HEK293 (cell line): Measurements from ENCODE around the gene GPR132.
"Not testable (repeated sequence)": the region's sequence is repeated elsewhere in the genome, so short reads cannot be mapped to it uniquely, and the experiment has no call there.

Source experiments
- CTCF ChIA-PET: fragments of 350-600 bp; formaldehyde crosslinking; extraction: SDS; loops from one replicate; lab custom pipeline; 2021; ENCODE audit warnings: antibody characterized with exemption; lab: Yijun Ruan, JAX
- POLR2A ChIA-PET: fragments of 300-600 bp; formaldehyde crosslinking; extraction: SDS; loops from one replicate; lab custom pipeline; 2020; ENCODE audit warnings: antibody characterized with exemption, inconsistent platforms; lab: Yijun Ruan, JAX
- H3K27ac ChIP-seq: fragments of 200-500 bp; sonication (Bioruptor generic); 2 replicates; pipeline ENCODE4 v1.5.1; 2014; ENCODE audit warnings: low read depth, low read length, control low read depth, inconsistent platforms; ENCODE audit errors: extremely low read depth
- H3K36me3 ChIP-seq, 2 experiments: fragments of 200-500 bp in 1 of 2; sonication (Bioruptor generic) in 1 of 2; 1 replicate in 1 of 2; 2 replicates in 1 of 2; pipeline ENCODE4 v1.5.1; 2014 to 2017; ENCODE audit warnings: inconsistent platforms in 2 of 2, low read length in 2 of 2; ENCODE audit not compliant: control insufficient read depth in 2 of 2, insufficient read depth in 1 of 2
- H3K4me1 ChIP-seq: fragments of 200-500 bp; sonication (Bioruptor generic); 2 replicates; pipeline ENCODE4 v1.5.1; 2014; ENCODE audit warnings: mild to moderate bottlenecking, low read length, inconsistent platforms; ENCODE audit not compliant: control insufficient read depth, insufficient read depth
- H3K4me3 ChIP-seq: 2 replicates; pipeline ENCODE4 v1.5.1; 2011; ENCODE audit warnings: low read depth, mild to moderate bottlenecking, control low read depth, low read length, moderate library complexity
- H3K9me3 ChIP-seq: fragments of 200-500 bp; sonication (Bioruptor generic); 2 replicates; pipeline ENCODE4 v1.5.1; 2014; ENCODE audit warnings: low read depth, low read length, inconsistent platforms; ENCODE audit not compliant: control insufficient read depth, insufficient read depth
- GLI2 ChIP-seq: fragments of 450-650 bp; formaldehyde crosslinking; IDR thresholded peaks from 2 replicates; pipeline ENCODE4; 2017; ENCODE audit warnings: missing biosample characterization, missing genetic modification characterization, low read depth, borderline replicate concordance
- GLI4 ChIP-seq: fragments of 450-650 bp; formaldehyde crosslinking; IDR thresholded peaks from 2 replicates; pipeline ENCODE4 v1.5.1; 2016; ENCODE audit warnings: missing biosample characterization, missing genetic modification characterization
- KLF10 ChIP-seq: fragments of 450-650 bp; IDR thresholded peaks from 2 replicates; pipeline ENCODE4 v1.5.1; 2018; ENCODE audit warnings: missing biosample characterization, mild to moderate bottlenecking, missing genetic modification characterization
- KLF7 ChIP-seq: fragments of 450-650 bp; formaldehyde crosslinking; IDR thresholded peaks from 2 replicates; pipeline ENCODE4 v1.5.1; 2016; ENCODE audit warnings: missing biosample characterization, missing genetic modification characterization, borderline replicate concordance
- MEIS1 ChIP-seq: sonication (generic); formaldehyde crosslinking; IDR thresholded peaks from 2 replicates; pipeline ENCODE4 v1.8.1; 2022; ENCODE audit warnings: missing genetic modification reagents, mild to moderate bottlenecking, borderline replicate concordance
- SCRT1 ChIP-seq: fragments of 450-650 bp; formaldehyde crosslinking; IDR thresholded peaks from 2 replicates; pipeline ENCODE4 v1.5.1; 2016; ENCODE audit warnings: missing biosample characterization, missing genetic modification characterization, borderline replicate concordance
- SP7 ChIP-seq: fragments of 450-650 bp; formaldehyde crosslinking; IDR thresholded peaks from 2 replicates; pipeline ENCODE4 v1.5.1; 2016; ENCODE audit warnings: missing biosample characterization, missing genetic modification characterization
- TRIM28 ChIP-seq: IDR thresholded peaks from 2 replicates; pipeline ENCODE4 v1.6.1; 2011; ENCODE audit warnings: low read length, control low read depth, borderline replicate concordance
- YY1 ChIP-seq: fragments of 450-650 bp; formaldehyde crosslinking; IDR thresholded peaks from 2 replicates; pipeline ENCODE4 v1.5.1; 2018; ENCODE audit warnings: missing biosample characterization, missing genetic modification characterization
- ZBTB20 ChIP-seq: fragments of 450-650 bp; formaldehyde crosslinking; IDR thresholded peaks from 2 replicates; pipeline ENCODE4 v1.5.1; 2016; ENCODE audit warnings: missing biosample characterization, missing genetic modification characterization
- ZBTB48 ChIP-seq: fragments of 450-650 bp; formaldehyde crosslinking; IDR thresholded peaks from 2 replicates; pipeline ENCODE4 v1.5.1; 2016; ENCODE audit warnings: missing biosample characterization, missing genetic modification characterization
- ZNF140 ChIP-seq: fragments of 450-650 bp; formaldehyde crosslinking; IDR thresholded peaks from 2 replicates; pipeline ENCODE4 v1.5.1; 2016; ENCODE audit warnings: missing biosample characterization, missing genetic modification characterization
- ZNF175 ChIP-seq: fragments of 450-650 bp; formaldehyde crosslinking; IDR thresholded peaks from 2 replicates; pipeline ENCODE4 v1.5.1; 2016; ENCODE audit warnings: missing biosample characterization, missing genetic modification characterization
- ZNF211 ChIP-seq: fragments of 450-650 bp; formaldehyde crosslinking; IDR thresholded peaks from 2 replicates; pipeline ENCODE4 v1.5.1; 2016; ENCODE audit warnings: low read depth, missing biosample characterization, missing genetic modification characterization
- ZNF280C ChIP-seq: fragments of 450-650 bp; formaldehyde crosslinking; IDR thresholded peaks from 2 replicates; pipeline ENCODE4 v1.5.1; 2016; ENCODE audit warnings: missing biosample characterization, missing genetic modification characterization
- ZNF350 ChIP-seq: fragments of 450-650 bp; formaldehyde crosslinking; IDR thresholded peaks from 2 replicates; pipeline ENCODE4 v1.5.0; 2017; ENCODE audit warnings: missing biosample characterization, mild to moderate bottlenecking, missing genetic modification characterization
- ZNF362 ChIP-seq: fragments of 450-650 bp; formaldehyde crosslinking; IDR thresholded peaks from 2 replicates; pipeline ENCODE4 v1.5.1; 2016; ENCODE audit warnings: missing biosample characterization, missing genetic modification characterization
- ZNF488 ChIP-seq: fragments of 450-650 bp; formaldehyde crosslinking; IDR thresholded peaks from 2 replicates; pipeline ENCODE4 v1.5.1; 2016; ENCODE audit warnings: missing biosample characterization, missing genetic modification characterization
- ZNF513 ChIP-seq: fragments of 450-650 bp; IDR thresholded peaks from 2 replicates; pipeline ENCODE4 v1.5.1; 2018; ENCODE audit warnings: missing biosample characterization, missing genetic modification characterization
- ZNF529 ChIP-seq: fragments of 450-650 bp; formaldehyde crosslinking; IDR thresholded peaks from 2 replicates; pipeline ENCODE4 v1.5.1; 2017; ENCODE audit warnings: missing genetic modification characterization, missing biosample characterization; ENCODE audit not compliant: insufficient replicate concordance
- ZNF610 ChIP-seq: fragments of 450-650 bp; formaldehyde crosslinking; IDR thresholded peaks from 2 replicates; pipeline ENCODE4 v1.5.1; 2016; ENCODE audit warnings: missing biosample characterization, missing genetic modification characterization, borderline replicate concordance
- ZNF658 ChIP-seq: fragments of 450-650 bp; formaldehyde crosslinking; IDR thresholded peaks from 2 replicates; pipeline ENCODE4; 2016; ENCODE audit warnings: missing biosample characterization, missing genetic modification characterization
- ZSCAN4 ChIP-seq: fragments of 450-650 bp; formaldehyde crosslinking; IDR thresholded peaks from 2 replicates; pipeline ENCODE4 v1.5.1; 2017; ENCODE audit warnings: missing biosample characterization, missing genetic modification characterization

Gene GPR132

GRCh38 chr14:105064001-105064400, 1.2 kb downstream of the GPR132 start (continued):
- TF ChIP-seq ZNF513 (no peak), YY1 (tag by site-specific recombination) (no peak), ZNF529 (tag by site-specific recombination) (no peak), ZNF280C (tag by site-specific recombination) (no peak), SCRT1 (tag by site-specific recombination) (no peak), ZBTB48 (tag by site-specific recombination) (no peak), MEIS1 (no peak)

GRCh38 chr14:105063506-105063905, 1.7 kb downstream of the GPR132 start:
- CTCF ChIA-PET: interaction anchor here (0.6 to 2.1 kb wide), 3 partner anchors 19 to 124 kb away, joined by 3 to 7 read pairs (median 4); no protein-coding TSS in a partner anchor
- H3K9me3 ChIP-seq, POLR2A ChIA-PET, H3K4me3 ChIP-seq, H3K4me1 ChIP-seq, H3K36me3 ChIP-seq, H3K27ac ChIP-seq: not testable (repeated sequence)

GRCh38 chr14:105063056-105063455, 2.2 kb downstream of the GPR132 start:
- no peaks in the 10 kb centered on the region for H3K36me3 ChIP-seq
- no peaks in the 10 kb centered on the region for H3K4me1 ChIP-seq
- no peak overlapping the region for H3K4me3 ChIP-seq
- TF ChIP-seq ZNF175 (no peak), ZNF658 (tag by site-specific recombination) (no peak), ZNF140 (no peak), KLF7 (tag by site-specific recombination) (no peak)
- ChIA-PET POLR2A (no interaction called here), CTCF (interaction anchor here (0.5 to 2.1 kb wide), 5 partner anchors 19 to 124 kb away, joined by 3 to 7 read pairs (median 4); no protein-coding TSS in a partner anchor)
- H3K9me3 ChIP-seq: no peaks in the 10 kb centered on the region
- no peak overlapping the region for H3K27ac ChIP-seq

GRCh38 chr14:105062048-105062433, 3.2 kb downstream of the GPR132 start:
- Histone ChIP-seq H3K9me3 (no peaks in the 10 kb centered on the region), H3K36me3 (no peaks in the 10 kb centered on the region), H3K4me1 (no peaks in the 10 kb centered on the region), H3K27ac (no peak overlapping the region), H3K4me3 (no peak overlapping the region)
- ChIA-PET POLR2A (no interaction called here), CTCF (interaction anchor here (0.6 to 2.1 kb wide), 3 partner anchors 16 to 48 kb away, joined by 4 to 7 read pairs (median 5); no protein-coding TSS in a partner anchor)
- TF ChIP-seq ZNF362 (tag by site-specific recombination): no peak
- no peak for TF ChIP-seq ZNF211 (tag by site-specific recombination)
- no peak for TF ChIP-seq KLF10
- no peak for TF ChIP-seq GLI4 (tag by site-specific recombination)
- TF ChIP-seq ZBTB20: no peak
- TF ChIP-seq TRIM28: no peak
- no peak for TF ChIP-seq ZNF488 (tag by site-specific recombination)
- no peak for TF ChIP-seq ZNF610 (tag by site-specific recombination)
- TF ChIP-seq SP7 (tag by site-specific recombination): no peak
- no peak for TF ChIP-seq SCRT1 (tag by site-specific recombination)
- TF ChIP-seq ZSCAN4: no peak
- no peak for TF ChIP-seq GLI2 (tag by site-specific recombination)
- no peak for TF ChIP-seq ZNF350 (tag by site-specific recombination)
